ENCODE data around the gene DQX1.

Gene DQX1

DNA sequence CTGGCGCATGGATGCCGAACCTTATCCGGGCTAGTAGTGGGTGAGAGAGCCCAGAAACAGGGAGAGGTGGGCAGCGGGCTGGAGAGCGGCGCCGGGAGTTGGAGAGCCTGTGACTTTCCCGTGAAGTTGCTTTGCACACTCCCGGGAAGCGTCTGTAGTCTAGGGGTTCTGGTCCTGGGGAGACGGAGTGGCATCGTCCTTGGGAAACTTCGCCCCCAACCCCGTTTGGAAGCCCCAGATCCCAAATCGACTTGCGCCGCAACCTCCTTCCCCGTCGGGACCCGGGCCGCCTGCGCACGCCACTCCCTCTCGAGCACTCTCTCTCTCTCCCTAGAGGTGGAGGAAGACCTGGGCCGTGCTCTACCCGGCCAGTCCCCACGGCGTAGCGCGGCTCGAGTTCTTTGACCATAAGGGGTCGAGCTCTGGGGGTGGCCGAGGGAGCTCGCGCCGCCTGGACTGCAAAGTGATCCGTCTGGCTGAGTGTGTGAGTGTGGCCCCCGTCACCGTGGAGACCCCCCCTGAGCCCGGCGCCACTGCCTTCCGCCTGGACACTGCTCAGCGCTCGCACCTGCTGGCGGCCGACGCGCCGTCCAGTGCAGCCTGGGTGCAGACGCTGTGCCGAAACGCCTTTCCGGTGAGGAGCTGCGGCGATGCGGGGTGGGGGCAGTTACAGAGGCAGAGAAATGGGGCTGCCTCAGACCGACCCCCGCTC lies 28.9 kb upstream of the DQX1 start:
- no peak for DNase-seq

DNA sequence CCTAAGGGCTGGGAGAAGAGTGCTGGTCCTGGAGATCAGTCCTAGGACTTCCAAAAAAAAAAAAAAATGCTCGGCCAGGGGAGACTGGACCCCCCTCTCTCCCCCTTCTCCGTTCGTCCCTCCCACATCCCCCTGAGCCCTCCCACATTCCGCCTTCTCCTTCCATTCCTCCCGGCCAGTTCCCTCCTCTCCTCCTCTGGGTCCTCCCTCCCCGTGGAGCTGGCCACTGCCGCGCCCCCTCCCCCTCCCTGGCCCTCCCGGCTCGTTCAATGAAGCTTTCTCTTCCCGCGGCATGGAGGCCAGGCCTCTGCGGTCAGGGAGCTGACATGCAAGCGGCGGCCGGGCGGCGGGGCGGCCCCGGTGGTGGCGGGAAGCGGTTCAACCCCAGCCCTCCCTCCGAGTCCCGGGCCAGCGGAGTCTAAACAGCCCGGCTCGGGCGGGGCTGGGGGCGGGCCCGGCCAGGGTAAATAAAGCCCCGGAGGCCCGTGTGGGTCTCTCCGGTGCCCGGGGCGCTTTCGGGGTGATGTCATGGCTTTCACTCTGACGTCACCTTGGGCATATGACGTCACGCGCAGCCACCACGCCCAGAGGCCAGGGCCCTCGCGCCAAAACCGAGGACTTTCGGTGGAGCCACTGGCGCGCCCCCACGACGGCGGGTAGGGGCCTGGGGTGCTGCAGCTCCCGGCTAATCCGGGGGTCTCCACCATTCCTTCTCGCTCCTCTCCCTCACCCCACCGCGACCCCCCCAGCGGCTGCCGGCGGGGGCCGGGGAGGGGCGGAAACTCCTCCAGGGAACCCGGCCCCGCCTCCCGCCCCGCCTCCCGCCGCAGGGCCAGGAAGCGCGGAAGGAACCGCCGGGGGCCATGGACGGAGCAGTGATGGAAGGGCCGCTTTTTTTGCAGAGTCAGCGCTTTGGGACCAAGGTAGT lies 28.1 kb upstream of the DQX1 start, which contains the start of the genes DOK1 and LOXL3:
DOK1 (plus strand) TSS at position 829 of the 928 bp plus-strand sequence; CDS start at position 864, 35 bp downstream.
LOXL3 (minus strand) TSS at position 51 of the 928 bp plus-strand sequence. CDS start 1,308 bp downstream, outside the sequence.
- peak; percentile 54 for DNase-seq

DNA sequence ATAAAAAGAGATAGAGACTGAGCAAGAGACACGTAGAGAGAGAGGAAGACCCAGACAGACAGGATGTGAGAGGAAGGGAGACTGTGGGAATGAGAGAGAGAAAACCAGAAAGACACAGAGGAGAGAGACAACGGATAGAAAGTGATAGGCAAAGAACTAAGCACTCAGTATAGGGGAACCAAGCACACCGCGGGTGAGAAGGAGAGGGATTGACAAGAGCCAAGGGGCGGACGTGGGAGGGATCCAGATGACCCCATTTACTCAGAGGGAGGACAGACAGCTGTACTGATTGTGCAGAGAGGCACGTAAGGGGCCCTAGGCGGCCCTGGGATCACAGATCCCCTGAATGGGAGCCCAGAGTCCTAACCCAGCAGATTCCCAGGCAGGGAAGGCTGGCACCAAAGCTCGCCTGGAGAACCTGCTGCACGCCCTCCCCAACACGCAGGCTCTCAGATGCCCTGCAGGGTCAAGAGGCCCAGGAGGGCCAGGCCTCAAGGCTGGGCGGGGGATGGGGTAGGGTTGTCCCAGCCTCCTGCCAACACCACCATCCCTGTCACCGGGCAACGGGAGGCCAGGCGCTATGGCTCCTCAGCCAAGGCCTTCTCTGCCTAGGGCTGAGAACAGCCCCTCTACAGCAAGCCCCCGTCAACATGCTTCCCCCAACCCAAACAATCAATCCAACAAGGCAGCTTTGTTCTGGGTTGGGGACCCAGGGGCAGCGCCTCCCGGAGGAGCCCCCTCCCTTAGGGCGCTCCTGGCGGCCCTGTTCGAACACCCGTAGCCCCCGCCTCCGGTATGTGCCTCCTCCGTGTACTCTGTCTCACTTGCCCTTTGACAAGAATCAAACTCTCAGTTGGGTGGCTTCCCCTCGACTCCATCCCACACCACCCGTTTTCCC lies 27.1 kb upstream of the DQX1 start:
- DNase-seq: no peak

DNA sequence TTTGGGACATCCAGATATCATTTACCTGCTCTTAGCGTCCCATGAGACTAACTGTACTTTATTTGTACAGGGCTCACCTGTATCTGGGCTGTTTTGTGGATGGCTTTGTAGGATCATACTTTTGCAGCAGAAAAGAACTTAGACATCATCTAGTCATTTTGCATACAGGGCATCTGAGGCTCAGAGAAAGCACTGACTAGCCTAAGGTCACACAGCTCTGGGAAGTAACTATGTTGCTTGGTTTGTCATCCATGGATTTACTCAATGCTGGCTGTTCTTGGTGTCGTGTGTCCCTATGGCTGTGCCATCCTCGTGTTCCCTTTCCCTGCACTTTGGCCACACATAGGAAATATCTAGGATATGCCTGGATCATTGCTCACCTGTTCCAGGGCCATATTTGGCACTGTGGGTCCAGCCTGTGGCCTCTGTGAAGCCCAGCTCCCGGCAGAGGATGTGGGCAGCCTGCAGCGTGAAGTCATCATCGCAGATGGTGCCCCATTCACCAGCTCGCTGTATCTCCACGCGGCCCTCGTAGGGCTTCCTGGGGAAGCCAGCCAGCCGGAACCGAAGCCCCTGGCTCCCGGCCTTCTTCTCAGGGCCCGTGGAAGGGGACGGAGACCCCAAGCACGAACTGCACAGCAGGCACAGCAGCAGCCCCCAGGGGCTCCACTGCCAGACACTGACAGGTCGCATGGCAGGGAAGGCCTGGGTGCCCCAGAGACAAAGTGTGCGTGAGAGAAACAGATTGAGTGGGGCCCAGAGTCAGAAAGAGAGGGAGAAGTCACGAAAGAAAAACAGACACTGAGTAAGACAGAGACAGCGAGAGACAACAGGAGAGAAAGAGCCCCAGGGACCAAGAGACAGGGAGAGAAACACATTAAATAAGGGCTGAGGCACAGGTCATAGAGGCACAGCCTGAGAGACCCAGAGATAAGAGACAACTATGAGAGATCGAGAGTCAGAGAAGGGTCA lies 26.2 kb upstream of the DQX1 start:
- DNase-seq: no peak

DNA sequence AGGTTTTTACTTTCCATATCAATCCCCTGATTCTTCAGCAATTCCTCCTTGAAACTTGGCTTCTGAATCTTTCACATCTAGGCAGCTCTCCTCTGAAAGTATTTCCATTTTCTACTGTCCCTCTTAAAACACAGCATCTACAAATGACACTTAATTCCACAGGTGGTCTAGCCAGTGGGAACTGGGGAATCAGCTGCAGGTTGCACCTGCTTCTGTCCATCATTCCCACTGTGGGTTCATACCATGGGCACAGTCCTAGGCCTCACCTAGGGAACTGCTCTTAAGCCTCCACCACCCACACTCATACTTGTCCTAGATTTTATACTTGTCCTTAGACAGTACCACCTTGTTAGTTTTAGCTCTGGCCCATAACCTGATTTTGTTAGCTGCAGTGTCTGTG lies 25.5 kb upstream of the DQX1 start:
- no peak for DNase-seq

DNA sequence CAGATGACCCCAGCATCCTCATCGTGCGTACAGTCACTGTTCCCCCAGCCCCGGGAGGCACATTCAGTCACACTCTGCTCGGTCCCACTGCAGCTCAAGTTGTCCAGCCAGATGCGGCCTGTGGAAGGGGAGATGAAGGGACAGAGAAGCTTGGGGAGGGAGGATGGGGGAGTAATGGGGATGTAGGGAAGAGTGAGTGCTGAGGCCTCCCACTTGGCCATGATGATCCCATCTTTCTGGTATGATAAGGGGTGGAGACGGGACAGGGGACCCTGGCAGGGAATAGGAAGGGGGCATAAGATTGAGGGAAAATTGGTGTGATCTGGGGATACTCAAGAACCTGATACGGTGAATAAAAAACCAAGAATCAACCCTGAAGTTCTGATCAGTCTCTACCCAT lies 24.2 kb upstream of the DQX1 start:
- DNase-seq: no peak

DNA sequence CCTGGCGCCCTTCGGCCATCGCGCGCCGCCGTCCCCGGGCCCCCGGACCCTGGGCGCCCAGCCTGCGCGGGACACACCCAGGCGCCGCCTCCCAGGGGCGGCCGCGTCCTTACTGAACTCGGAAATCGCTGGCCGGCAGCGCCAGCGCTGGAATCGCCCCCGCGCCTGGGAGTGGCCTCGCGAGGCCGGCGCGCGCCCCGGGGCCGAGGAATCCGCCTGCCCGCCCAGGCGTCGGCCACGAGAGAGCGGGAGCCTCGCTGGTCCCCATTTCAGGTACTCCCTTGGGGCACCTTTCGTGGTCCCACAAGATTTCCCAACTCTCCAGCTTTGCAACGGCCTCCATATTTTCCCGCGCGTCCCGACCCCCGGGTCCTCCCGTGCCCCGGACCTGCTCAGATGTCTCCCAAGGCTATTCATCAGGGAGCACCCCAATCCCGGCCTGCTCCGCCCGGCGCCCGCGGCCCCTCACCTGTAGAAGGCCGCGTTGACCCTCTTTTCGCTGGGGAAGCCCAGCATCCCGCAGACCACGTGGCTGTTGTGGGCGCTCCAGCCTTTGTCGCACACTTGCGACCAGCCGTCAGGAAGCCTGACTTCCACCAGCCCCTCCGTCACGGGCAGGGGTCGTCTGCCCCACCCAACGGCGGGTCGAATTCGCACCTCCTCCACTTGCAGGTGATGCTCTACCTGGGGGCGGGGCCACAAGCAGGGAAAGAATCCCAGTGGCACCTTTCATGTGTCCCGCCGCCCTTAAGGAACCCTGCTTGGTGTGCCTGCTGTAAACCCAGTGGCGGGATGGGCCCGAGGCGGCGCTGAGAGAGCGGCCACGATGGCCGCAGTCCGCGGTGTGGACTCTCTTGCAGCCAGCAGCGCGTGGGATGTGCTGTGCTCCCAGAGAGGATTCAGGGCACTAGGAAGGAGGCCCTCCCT lies 23.1 kb upstream of the DQX1 start:
- peak; percentile 22 for DNase-seq

GRCh38 chr2:74548285-74548899 lies 22.4 kb upstream of the DQX1 start:
- peak; percentile 65 for DNase-seq

DNA sequence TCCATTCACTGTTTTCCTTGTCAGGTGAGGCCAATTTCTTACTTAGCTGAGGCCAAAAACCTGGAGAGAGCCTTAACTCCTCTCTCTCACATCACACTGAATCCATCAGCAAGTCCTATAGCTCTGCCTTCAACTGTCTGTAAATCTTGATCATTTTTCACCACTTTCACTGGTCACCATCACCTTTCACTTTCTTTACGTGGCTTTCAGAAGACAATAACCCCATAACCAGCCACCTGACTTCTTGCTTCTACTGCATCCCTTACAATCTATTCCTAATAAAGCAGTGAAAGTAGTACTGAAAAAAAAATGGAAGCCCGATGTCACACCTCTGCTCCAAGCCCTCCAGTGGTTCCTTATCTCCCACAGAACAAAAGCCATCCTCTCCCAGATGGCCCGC lies 20.0 kb upstream of the DQX1 start:
- no peak for DNase-seq

- no peak for DNase-seq
Measured at GRCh38 chr2:74544634-74545033, 18.6 kb upstream of the DQX1 start.

- DNase-seq: no peak
Measured at GRCh38 chr2:74542978-74543377, 16.9 kb upstream of the DQX1 start.

GRCh38 chr2:74540291-74540690 lies 14.3 kb upstream of the DQX1 start:
- no peak for DNase-seq

GRCh38 chr2:74538881-74539339 lies 12.9 kb upstream of the DQX1 start:
- no peak for DNase-seq

GRCh38 chr2:74537140-74537539 lies 11.1 kb upstream of the DQX1 start:
- DNase-seq: no peak

- no peak for DNase-seq
Measured at GRCh38 chr2:74536166-74536950, 10.3 kb upstream of the DQX1 start.

DNA sequence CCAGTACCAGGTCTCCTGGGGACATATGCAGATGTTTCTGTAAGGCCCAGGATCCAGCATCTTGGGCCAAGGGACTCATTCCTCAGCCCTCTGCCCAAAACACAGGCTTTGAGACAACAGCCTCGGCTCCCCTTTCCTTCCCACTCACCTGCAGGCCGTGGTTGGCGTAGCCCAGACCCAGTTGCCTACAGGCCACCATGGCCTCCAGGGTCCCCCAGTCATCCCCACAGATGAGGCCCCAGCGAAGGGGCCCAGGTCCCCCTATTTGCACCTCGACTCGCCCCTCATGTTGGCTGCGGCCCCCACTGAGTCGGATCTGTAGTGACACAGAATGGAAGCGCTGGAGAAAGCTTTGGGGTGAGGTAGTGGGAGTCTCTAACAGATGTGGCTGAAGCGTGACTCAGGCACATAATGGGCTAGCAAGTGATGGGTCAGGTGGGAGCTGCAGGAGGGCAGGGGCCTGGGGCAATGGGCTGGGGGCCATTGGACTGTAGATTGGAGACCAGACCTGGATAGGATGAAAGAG lies 9.5 kb upstream of the DQX1 start:
- DNase-seq: no peak

DNA sequence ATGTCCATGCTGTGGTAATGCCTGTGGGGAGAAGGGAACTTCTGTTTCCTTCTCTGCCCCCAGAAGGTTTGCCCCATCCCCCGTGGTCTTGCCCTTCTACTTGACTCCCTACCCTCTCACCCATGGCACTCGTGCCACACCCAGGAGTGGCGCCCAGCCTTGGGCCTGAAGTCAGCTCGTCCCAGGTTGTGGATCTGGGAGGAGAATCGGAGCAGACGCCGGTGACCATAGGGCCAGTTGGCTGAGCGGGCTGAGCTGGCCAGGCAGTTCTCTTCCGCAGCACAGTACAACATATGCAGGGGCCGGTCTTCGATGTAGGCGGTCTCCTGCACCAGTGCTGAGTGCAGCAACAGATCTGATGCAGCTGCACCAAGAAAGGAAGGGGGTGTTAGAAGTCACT lies 8.4 kb upstream of the DQX1 start:
- no peak for DNase-seq

GRCh38 chr2:74533464-74533863 lies 7.4 kb upstream of the DQX1 start:
- no peak for DNase-seq

GRCh38 chr2:74532222-74532621 lies 6.2 kb upstream of the DQX1 start:
- no peak for DNase-seq
